Measurements from ENCODE around the gene SMIM3.
"Not testable (repeated sequence)": the region's sequence is repeated elsewhere in the genome, so short reads cannot be mapped to it uniquely, and the experiment has no call there.

Gene SMIM3

GRCh38 chr5:150778517-150779396 is at the start of gene SMIM3:
Gene SMIM3, plus strand, starts transcription at chr5:150778757. Its CDS starts 16,684 bp downstream, at chr5:150795441.
- TF ChIP-seq CTCF (conservative IDR thresholded peaks at IDR 0.05): peak; percentile 71
- H3K27ac ChIP-seq: peak within 1 kb of the TSS; percentile 97

- H3K27ac ChIP-seq: no peak overlapping the region
- no peak for TF ChIP-seq CTCF (conservative IDR thresholded peaks at IDR 0.05)
Measured at GRCh38 chr5:150729859-150730258, 48.7 kb upstream of the SMIM3 start.

GRCh38 chr5:150731669-150732242 is 46.8 kb upstream of the SMIM3 start:
- TF ChIP-seq CTCF (conservative IDR thresholded peaks at IDR 0.05): no peak
- H3K27ac ChIP-seq: no peak overlapping the region

GRCh38 chr5:150734579-150735384 is 43.8 kb upstream of the SMIM3 start:
- no peak overlapping the region for H3K27ac ChIP-seq
- TF ChIP-seq CTCF (conservative IDR thresholded peaks at IDR 0.05): no peak

GRCh38 chr5:150738862-150739261 is 39.7 kb upstream of the SMIM3 start:
- H3K27ac ChIP-seq: no peak overlapping the region
- no peak for TF ChIP-seq CTCF (conservative IDR thresholded peaks at IDR 0.05)

- TF ChIP-seq CTCF (conservative IDR thresholded peaks at IDR 0.05): no peak
- H3K27ac ChIP-seq: no peak overlapping the region
Measured at GRCh38 chr5:150740992-150741391, 37.6 kb upstream of the SMIM3 start.

GRCh38 chr5:150742455-150743141 is 36.0 kb upstream of the SMIM3 start:
- not testable (repeated sequence) for H3K27ac ChIP-seq

GRCh38 chr5:150743142-150743488 is 35.4 kb upstream of the SMIM3 start:
- H3K27ac ChIP-seq: not testable (repeated sequence)

Measured in VCaP (cell line).